HL-60 (cell line): ENCODE results near the gene HLA-DOB.

Source experiments
- DNase-seq, 2 experiments: peaks; one replicate each; pipeline ENCODE4 v3.0.0-alpha.2; 2010 to 2020; ENCODE audit warnings: low read depth in 1 of 2, low spot score in 1 of 2
- H3K27ac ChIP-seq: fragments of 250-450 bp; sonication (Bioruptor Pico); replicated peaks from 2 replicates; pipeline ENCODE4 v1.5.1; 2020; ENCODE audit warnings: mild to moderate bottlenecking, moderate library complexity
- H3K27me3 ChIP-seq: fragments of 250-450 bp; sonication (Bioruptor Pico); 2 replicates; pipeline ENCODE4 v1.5.1; 2021; ENCODE audit warnings: mild to moderate bottlenecking, moderate library complexity; ENCODE audit not compliant: insufficient read depth, poor library complexity, severe bottlenecking
- H3K4me3 ChIP-seq: replicated peaks from 2 replicates; pipeline ENCODE4 v1.5.1; 2011; ENCODE audit warnings: mild to moderate bottlenecking, control low read depth, low read length; ENCODE audit not compliant: insufficient read depth
- GABPA ChIP-seq: IDR thresholded peaks from 2 replicates; pipeline ENCODE4 v1.6.1; 2012; ENCODE audit warnings: low read depth
- POLR2AphosphoS5 ChIP-seq: IDR thresholded peaks from 2 replicates; pipeline ENCODE4 v1.6.1; 2012; ENCODE audit warnings: low read depth
- SPI1 ChIP-seq: IDR thresholded peaks from 2 replicates; pipeline ENCODE4 v1.6.1; 2012; ENCODE audit warnings: low read depth, mild to moderate bottlenecking, borderline replicate concordance
- TF ChIP-seq, protein P1 (sequence below): IDR thresholded peaks from 2 replicates; pipeline ENCODE4 v1.6.1; 2012; ENCODE audit warnings: low read depth; ENCODE audit not compliant: insufficient replicate concordance
- TF ChIP-seq, protein P2 (sequence below): IDR thresholded peaks from one replicate; pipeline ENCODE4 v1.5.1; 2011; ENCODE audit warnings: low read length, control low read depth, inconsistent platforms; ENCODE audit not compliant: insufficient read depth

The HLA-DOB gene

DNA sequence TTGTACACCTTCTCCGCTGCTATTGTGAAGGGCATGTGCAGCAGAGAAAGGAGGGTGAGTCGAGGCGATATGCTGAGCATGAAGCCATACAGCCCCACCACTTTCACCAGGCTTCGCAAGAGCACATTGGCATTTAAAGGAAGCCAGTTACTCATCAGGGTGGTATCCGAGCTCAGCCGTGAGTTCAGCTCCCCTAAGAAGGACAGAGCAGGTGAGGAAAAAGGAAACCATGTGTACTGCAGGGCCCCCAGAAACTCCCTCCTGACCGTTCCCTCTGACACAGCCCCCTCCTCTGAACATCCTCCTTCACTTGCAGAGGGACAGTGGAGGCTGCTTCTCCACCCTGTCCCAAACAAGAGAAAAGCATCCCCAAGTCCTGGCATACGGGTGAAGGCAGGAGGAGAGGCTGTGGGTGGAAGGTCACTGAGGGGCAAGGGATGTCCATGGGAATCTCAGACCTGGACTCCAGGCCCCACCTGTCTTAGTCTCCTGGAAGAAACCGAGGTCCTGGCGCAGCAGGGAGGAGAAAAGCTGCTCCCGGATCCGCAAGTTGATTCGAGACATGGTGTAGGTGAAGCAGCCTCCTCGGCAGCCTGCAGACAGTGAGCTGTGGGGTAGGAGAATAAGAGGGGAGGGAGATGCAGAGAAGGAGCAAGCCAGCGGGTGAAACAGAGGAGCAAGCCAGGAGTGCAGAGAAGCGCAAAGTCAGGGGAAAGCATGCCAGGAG, 18.5 kb upstream of the HLA-DOB start:
- Histone ChIP-seq H3K27me3 (no peaks in the 10 kb centered on the region), H3K27ac (no peak overlapping the region), H3K4me3 (no peak overlapping the region)
- DNase-seq, result no peak
- TF ChIP-seq POLR2AphosphoS5 (no peak), SPI1 (no peak), GABPA (no peak)
- TF ChIP-seq, protein P1, sequence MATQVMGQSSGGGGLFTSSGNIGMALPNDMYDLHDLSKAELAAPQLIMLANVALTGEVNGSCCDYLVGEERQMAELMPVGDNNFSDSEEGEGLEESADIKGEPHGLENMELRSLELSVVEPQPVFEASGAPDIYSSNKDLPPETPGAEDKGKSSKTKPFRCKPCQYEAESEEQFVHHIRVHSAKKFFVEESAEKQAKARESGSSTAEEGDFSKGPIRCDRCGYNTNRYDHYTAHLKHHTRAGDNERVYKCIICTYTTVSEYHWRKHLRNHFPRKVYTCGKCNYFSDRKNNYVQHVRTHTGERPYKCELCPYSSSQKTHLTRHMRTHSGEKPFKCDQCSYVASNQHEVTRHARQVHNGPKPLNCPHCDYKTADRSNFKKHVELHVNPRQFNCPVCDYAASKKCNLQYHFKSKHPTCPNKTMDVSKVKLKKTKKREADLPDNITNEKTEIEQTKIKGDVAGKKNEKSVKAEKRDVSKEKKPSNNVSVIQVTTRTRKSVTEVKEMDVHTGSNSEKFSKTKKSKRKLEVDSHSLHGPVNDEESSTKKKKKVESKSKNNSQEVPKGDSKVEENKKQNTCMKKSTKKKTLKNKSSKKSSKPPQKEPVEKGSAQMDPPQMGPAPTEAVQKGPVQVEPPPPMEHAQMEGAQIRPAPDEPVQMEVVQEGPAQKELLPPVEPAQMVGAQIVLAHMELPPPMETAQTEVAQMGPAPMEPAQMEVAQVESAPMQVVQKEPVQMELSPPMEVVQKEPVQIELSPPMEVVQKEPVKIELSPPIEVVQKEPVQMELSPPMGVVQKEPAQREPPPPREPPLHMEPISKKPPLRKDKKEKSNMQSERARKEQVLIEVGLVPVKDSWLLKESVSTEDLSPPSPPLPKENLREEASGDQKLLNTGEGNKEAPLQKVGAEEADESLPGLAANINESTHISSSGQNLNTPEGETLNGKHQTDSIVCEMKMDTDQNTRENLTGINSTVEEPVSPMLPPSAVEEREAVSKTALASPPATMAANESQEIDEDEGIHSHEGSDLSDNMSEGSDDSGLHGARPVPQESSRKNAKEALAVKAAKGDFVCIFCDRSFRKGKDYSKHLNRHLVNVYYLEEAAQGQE, result no peak
- TF ChIP-seq, protein P2, sequence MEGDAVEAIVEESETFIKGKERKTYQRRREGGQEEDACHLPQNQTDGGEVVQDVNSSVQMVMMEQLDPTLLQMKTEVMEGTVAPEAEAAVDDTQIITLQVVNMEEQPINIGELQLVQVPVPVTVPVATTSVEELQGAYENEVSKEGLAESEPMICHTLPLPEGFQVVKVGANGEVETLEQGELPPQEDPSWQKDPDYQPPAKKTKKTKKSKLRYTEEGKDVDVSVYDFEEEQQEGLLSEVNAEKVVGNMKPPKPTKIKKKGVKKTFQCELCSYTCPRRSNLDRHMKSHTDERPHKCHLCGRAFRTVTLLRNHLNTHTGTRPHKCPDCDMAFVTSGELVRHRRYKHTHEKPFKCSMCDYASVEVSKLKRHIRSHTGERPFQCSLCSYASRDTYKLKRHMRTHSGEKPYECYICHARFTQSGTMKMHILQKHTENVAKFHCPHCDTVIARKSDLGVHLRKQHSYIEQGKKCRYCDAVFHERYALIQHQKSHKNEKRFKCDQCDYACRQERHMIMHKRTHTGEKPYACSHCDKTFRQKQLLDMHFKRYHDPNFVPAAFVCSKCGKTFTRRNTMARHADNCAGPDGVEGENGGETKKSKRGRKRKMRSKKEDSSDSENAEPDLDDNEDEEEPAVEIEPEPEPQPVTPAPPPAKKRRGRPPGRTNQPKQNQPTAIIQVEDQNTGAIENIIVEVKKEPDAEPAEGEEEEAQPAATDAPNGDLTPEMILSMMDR, result no peak

DNA sequence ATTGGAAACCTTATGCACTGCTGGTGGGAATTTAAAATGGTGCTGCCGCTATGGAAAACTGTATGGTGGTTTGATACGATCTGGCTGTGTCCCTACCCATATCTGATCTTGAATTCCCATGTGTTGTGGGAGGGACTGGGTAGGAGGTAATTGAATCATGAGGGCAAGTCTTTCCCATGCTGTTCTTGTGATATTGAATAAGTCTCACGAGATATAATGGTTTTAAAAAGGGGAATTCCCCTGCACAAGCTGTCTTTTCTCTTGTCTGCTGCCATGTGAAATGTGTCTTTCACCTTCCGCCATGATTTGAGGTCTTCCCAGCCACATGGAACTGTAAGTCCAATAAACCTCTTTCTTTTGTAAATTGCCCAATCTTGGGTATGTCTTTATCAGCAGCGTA, 16.9 kb upstream of the HLA-DOB start:
- no peak for TF ChIP-seq GABPA
- no peak for TF ChIP-seq SPI1
- TF ChIP-seq, protein P2, result no peak
- TF ChIP-seq, protein P1, result no peak
- TF ChIP-seq POLR2AphosphoS5, result no peak
- DNase-seq, result no peak
- no peaks in the 10 kb centered on the region for H3K27me3 ChIP-seq
- no peak overlapping the region for H3K4me3 ChIP-seq
- H3K27ac ChIP-seq, result no peak overlapping the region

DNA sequence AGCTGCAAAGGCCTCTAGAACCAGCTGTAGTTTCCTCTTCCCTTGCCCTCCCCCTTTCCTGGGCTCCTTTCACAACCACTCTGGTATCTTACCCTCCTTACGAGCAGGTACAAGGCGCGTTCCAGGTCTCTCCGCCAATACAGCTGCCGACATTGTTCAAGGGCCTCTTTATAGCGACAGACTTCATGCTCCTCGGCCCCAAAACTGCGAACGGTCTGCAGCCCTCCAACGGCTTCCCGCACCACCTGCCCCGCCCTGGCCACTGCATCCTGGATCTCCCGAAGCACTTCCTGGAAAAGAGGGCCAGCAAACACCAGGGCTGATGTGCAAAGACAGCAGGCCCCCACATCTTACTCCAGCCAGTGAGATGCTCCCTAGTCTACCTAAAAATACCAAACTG, 15.7 kb upstream of the HLA-DOB start:
- no peak for TF ChIP-seq SPI1
- Histone ChIP-seq H3K27me3 (no peaks in the 10 kb centered on the region), H3K27ac (no peak overlapping the region), H3K4me3 (no peak overlapping the region)
- DNase-seq, result no peak

DNA sequence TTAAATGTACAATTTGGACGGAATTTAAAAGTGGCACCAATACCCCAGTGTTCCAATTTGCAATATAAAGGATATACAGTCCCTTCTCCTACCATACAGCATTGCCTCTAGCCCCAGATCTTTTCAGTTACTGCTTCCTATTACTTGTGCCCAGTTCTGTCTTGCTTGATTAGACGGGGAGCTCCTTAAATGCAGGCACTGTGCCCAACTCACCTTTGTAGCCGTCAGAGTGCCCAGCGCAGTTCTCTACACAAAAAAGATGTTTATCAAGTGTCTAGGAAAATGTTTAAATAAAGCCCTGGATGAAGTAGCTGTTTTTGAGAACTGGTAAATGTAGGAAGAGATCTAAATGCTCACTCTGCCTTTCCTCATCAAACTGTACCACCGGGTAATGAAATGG, 14.1 kb upstream of the HLA-DOB start:
- no peak for DNase-seq
- Histone ChIP-seq H3K27ac (no peak overlapping the region), H3K4me3 (no peak overlapping the region), H3K27me3 (no peaks in the 10 kb centered on the region)
- TF ChIP-seq GABPA, result no peak
- TF ChIP-seq SPI1, result no peak
- no peak for TF ChIP-seq POLR2AphosphoS5
- TF ChIP-seq, protein P1, result no peak
- TF ChIP-seq, protein P2, result no peak
